C4-2B (cell line): ENCODE results near the gene RAPGEF1.
"Not testable (repeated sequence)": the region's sequence is repeated elsewhere in the genome, so short reads cannot be mapped to it uniquely, and the experiment has no call there.

Experiments
- H3K27ac ChIP-seq: fragments of 450-650 bp; 2 replicates; pipeline ENCODE4 v1.5.1; 2017
- CTCF ChIP-seq: fragments of 450-650 bp; conservative IDR thresholded peaks from 2 replicates; pipeline ENCODE4 v1.5.1; 2017; ENCODE audit warnings: mild to moderate bottlenecking
- ZFX ChIP-seq: fragments of 450-650 bp; IDR thresholded peaks from 2 replicates; pipeline ENCODE4 v1.6.1; 2017

The RAPGEF1 gene

GRCh38 chr9:131657940-131658339 is 81.9 kb downstream of the RAPGEF1 start:
- no peak overlapping the region; the same call in 1 of the 2 replicates for H3K27ac ChIP-seq
- TF ChIP-seq CTCF = no peak
- TF ChIP-seq ZFX = no peak

GRCh38 chr9:131657456-131657855 is 82.4 kb downstream of the RAPGEF1 start:
- TF ChIP-seq CTCF = no peak
- no peak overlapping the region; the same call in 1 of the 2 replicates for H3K27ac ChIP-seq

- H3K27ac ChIP-seq = no peak overlapping the region
- TF ChIP-seq CTCF (no peak), ZFX (no peak)
Measured at GRCh38 chr9:131657037-131657377, 82.9 kb downstream of the RAPGEF1 start.

GRCh38 chr9:131656356-131657036 is 83.4 kb downstream of the RAPGEF1 start:
- no peak overlapping the region for H3K27ac ChIP-seq
- TF ChIP-seq CTCF (no peak), ZFX (no peak)

GRCh38 chr9:131654369-131654768 is 85.5 kb downstream of the RAPGEF1 start:
- H3K27ac ChIP-seq = not testable (repeated sequence)

- H3K27ac ChIP-seq = no peak overlapping the region
- TF ChIP-seq CTCF (no peak), ZFX (no peak)
Measured at GRCh38 chr9:131651599-131651998, 88.3 kb downstream of the RAPGEF1 start.

GRCh38 chr9:131651160-131651559 is 88.7 kb downstream of the RAPGEF1 start:
- no peak overlapping the region for H3K27ac ChIP-seq
- TF ChIP-seq ZFX (no peak), CTCF (no peak)

GRCh38 chr9:131650254-131650653 is 89.6 kb downstream of the RAPGEF1 start:
- no peak overlapping the region for H3K27ac ChIP-seq
- TF ChIP-seq ZFX (no peak), CTCF (no peak)
